Vagina (tissue), 2 donors: ENCODE data around the gene FRS2.

ENCODE experiments used
- CTCF ChIP-seq, 3 experiments: fragments of 450-650 bp in 2 of 3; fragments of 200-600 bp in 1 of 3; sonication (generic) in 1 of 3; IDR thresholded peaks; one replicate each; pipeline ENCODE4 v1.5.1; 2017 to 2019; ENCODE audit warnings: antibody characterized with exemption in 3 of 3, mild to moderate bottlenecking in 2 of 3, moderate library complexity in 2 of 3
- POLR2A ChIP-seq, 2 donors: fragments of 450-650 bp; IDR thresholded peaks; one replicate each; pipeline ENCODE4 v1.6.1; 2017; ENCODE audit warnings: antibody characterized with exemption in 2 of 2, mild to moderate bottlenecking in 2 of 2, moderate library complexity in 2 of 2
- POLR2AphosphoS5 ChIP-seq, 2 donors: sonication (generic); formaldehyde crosslinking; IDR thresholded peaks; one replicate each; pipeline ENCODE4 v1.9.0; 2017; ENCODE audit warnings: antibody characterized with exemption in 2 of 2, mild to moderate bottlenecking in 2 of 2, low read depth in 1 of 2; ENCODE audit not compliant: insufficient read depth in 1 of 2

GRCh38 chr12:69509308-69509736 lies 39.1 kb downstream of the FRS2 start:
- no peak for TF ChIP-seq CTCF (IDR thresholded peaks at IDR 0.05)
- TF ChIP-seq POLR2A (IDR thresholded peaks at IDR 0.05): no peak
- no peak for TF ChIP-seq POLR2AphosphoS5 (IDR thresholded peaks at IDR 0.05; ENCODE audit: insufficient read depth in 1 of 2, low read depth in 1 of 2)
